Activated CD8-positive, alpha-beta memory T cell treated with anti-CD3 and anti-CD28 coated beads for 4 hours (primary cell): ENCODE results near the gene NEK11.
"Not testable (repeated sequence)": the region's sequence is repeated elsewhere in the genome, so short reads cannot be mapped to it uniquely, and the experiment has no call there.

Source experiments
- DNase-seq, 2 donors: peaks; one replicate each; pipeline ENCODE4 v3.0.0-alpha.2; 2020; ENCODE audit warnings: low read depth in 2 of 2

Gene NEK11

GRCh38 chr3:131299836-131300235 is 273.2 kb downstream of the NEK11 start:
- DNase-seq: no peak

- no peak for DNase-seq
These were observed 277.2 kb downstream of the NEK11 start for GRCh38 chr3:131303848-131304247.

GRCh38 chr3:131304890-131305289 is 278.2 kb downstream of the NEK11 start:
- DNase-seq: no peak

- DNase-seq: no peak
These were observed 279.6 kb downstream of the NEK11 start for GRCh38 chr3:131306242-131306641.

- DNase-seq: no peak
These were observed 287.6 kb downstream of the NEK11 start for GRCh38 chr3:131314318-131314717.

GRCh38 chr3:131315162-131315561 is 288.5 kb downstream of the NEK11 start:
- DNase-seq: no peak

- no peak for DNase-seq
These were observed 291.0 kb downstream of the NEK11 start for GRCh38 chr3:131317667-131318066.

- DNase-seq: no peak
These were observed 296.3 kb downstream of the NEK11 start for GRCh38 chr3:131323014-131323413.

GRCh38 chr3:131323792-131324191 is 297.1 kb downstream of the NEK11 start:
- DNase-seq: no peak

- DNase-seq: no peak
These were observed 298.2 kb downstream of the NEK11 start for GRCh38 chr3:131324923-131325322.

GRCh38 chr3:131326307-131326706 is 299.6 kb downstream of the NEK11 start:
- no peak for DNase-seq

- DNase-seq: no peak
These were observed 302.0 kb downstream of the NEK11 start for GRCh38 chr3:131328721-131329120.

- DNase-seq: no peak
These were observed 303.1 kb downstream of the NEK11 start for GRCh38 chr3:131329774-131330173.

GRCh38 chr3:131331456-131332085 is 304.9 kb downstream of the NEK11 start:
- not testable (repeated sequence) for DNase-seq

- no peak for DNase-seq
These were observed 312.4 kb downstream of the NEK11 start for GRCh38 chr3:131338948-131339640.

GRCh38 chr3:131341761-131342160 is 315.1 kb downstream of the NEK11 start:
- DNase-seq: no peak

- DNase-seq: no peak
These were observed 322.2 kb downstream of the NEK11 start for GRCh38 chr3:131348911-131349310.

- no peak for DNase-seq
These were observed 322.8 kb downstream of the NEK11 start for GRCh38 chr3:131349454-131349853.

GRCh38 chr3:131349946-131350347 is 323.3 kb downstream of the NEK11 start:
- no peak for DNase-seq

GRCh38 chr3:131350506-131350905 is 323.8 kb downstream of the NEK11 start:
- no peak for DNase-seq

- DNase-seq: no peak
These were observed 326.6 kb downstream of the NEK11 start for GRCh38 chr3:131353016-131353877.

- DNase-seq: no peak
These were observed 327.3 kb downstream of the NEK11 start for GRCh38 chr3:131353986-131354385.
